Testis (tissue), 2 donors: ENCODE results near the gene KRT13.

Source experiments
- POLR2A ChIP-seq: fragments of 450-650 bp; IDR thresholded peaks from one replicate; pipeline ENCODE4 v1.6.1; 2017; ENCODE audit warnings: antibody characterized with exemption, mild to moderate bottlenecking, moderate library complexity
- TF ChIP-seq, protein P1 (sequence below), 3 experiments: fragments of 450-650 bp in 2 of 3; fragments of 200-600 bp in 1 of 3; sonication (generic) in 1 of 3; IDR thresholded peaks; one replicate each; pipeline ENCODE4 v1.5.1; 2016 to 2019; ENCODE audit warnings: antibody characterized with exemption in 3 of 3, mild to moderate bottlenecking in 2 of 3, moderate library complexity in 1 of 3

DNA sequence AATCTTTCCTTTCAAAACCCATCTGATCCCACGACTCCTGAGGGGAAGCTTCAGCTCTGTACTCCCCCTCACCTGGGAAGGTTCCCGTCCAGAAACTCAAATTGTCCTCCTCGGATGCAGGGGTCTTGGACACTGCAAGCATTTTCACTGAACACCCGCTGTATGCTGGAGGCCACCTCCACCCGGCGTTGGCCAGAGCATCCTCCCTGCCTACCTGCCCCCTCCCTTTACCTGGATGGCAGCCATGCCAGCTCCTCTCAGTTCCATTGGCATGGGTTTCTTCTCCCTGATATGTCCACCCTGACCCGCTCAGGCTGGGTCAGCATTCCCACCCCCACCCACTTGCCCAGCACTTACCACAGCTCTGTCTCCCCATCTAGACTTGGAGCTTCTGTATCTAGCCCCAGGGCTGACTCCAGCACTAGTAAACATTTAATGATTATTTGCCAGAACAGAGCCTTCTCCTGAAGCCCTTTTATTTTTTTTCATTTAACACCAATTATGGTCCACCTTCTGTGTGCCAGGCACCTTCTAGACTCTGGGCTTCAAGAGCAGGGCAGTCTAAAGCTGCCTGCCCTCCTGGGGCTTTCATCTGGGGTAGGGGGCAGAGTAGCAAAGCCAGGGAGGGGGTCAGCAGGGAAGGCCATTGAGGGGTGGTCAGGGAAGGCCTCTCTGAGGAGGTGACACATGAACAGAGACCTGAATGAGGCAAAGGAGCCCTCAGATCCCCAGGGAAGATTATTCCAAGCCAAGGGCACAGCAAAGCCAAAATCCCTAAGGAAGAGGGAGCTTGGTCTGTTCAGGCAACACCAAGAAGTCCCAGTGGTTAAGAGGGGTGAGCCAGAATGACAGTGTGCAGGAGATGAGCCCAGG lies 31.6 kb upstream of the KRT13 start:
- TF ChIP-seq, protein P1, sequence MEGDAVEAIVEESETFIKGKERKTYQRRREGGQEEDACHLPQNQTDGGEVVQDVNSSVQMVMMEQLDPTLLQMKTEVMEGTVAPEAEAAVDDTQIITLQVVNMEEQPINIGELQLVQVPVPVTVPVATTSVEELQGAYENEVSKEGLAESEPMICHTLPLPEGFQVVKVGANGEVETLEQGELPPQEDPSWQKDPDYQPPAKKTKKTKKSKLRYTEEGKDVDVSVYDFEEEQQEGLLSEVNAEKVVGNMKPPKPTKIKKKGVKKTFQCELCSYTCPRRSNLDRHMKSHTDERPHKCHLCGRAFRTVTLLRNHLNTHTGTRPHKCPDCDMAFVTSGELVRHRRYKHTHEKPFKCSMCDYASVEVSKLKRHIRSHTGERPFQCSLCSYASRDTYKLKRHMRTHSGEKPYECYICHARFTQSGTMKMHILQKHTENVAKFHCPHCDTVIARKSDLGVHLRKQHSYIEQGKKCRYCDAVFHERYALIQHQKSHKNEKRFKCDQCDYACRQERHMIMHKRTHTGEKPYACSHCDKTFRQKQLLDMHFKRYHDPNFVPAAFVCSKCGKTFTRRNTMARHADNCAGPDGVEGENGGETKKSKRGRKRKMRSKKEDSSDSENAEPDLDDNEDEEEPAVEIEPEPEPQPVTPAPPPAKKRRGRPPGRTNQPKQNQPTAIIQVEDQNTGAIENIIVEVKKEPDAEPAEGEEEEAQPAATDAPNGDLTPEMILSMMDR (IDR thresholded peaks at IDR 0.05) = no peak
- TF ChIP-seq POLR2A = no peak
